Measurements from ENCODE around the gene ATP6V1F.

Gene ATP6V1F

DNA sequence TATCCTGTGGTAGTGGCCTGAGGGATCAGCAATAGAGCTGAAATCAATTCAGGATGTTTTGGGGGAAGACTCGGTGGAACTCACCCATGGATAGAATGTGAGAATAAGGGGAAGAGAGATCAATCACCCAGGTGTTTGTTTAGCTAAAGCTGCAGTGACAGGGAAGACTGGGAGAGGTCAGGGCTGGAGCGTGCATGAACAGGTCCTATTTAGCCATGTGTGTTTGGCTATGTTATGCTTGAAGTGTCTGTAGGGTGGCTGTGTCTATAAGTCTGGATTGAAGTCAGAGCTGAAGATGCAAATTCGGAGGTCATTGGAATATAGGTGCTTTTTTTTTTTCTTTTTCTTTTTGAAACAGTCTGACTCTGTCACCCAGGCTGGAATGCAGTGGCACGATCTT, 4.6 kb downstream of the ATP6V1F start:
- peaks cover 5% of the 10 kb centered on the region for H3K36me3 Mint-ChIP-seq
- H3K9me3 Mint-ChIP-seq (ENCODE audit: low read depth), result no peaks in the 10 kb centered on the region
- H3K4me3 Mint-ChIP-seq, result no peak overlapping the region
- H3K4me1 Mint-ChIP-seq (ENCODE audit: low read depth), result peaks cover 29% of the 10 kb centered on the region
- H3K27me3 Mint-ChIP-seq, result no peaks in the 10 kb centered on the region
- H3K27ac Mint-ChIP-seq, result no peak overlapping the region

DNA sequence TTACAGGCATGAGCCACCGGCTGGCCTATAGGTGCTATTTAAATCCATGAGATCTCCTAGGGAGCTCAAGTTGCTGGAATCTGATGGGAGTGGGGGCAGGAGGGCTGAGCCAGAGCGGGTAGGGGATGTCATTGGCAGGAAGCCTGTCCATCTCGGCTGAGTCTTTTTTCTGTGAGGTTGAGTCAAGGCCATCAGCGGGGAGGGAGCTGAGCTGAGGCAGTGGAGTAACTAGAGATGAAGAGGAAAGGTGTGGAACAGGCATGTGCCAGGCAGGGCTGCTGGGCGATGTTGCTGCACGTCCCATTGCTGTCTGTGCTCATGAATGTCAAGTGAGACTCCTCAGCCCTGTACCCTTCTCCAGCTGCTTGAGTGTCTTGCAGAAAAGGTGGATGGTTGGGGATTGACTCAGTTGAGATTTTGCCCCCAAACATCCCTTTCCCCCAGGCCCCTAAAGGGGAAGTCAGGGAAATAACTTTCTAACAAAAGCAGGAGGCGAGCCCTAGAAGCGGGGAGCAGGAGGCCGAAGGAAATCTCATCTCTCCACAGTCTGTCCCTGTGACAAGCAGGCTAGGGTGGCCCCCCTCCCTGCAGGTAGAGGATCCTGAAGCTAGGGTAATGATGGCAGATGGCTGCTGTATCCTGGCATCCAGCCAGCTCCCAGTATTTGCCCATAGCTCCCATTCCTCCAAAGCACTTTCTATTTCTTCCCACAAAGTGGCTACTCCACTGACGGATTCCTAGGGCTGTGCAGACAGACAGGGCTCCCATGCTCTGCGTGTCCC, 5.4 kb downstream of the ATP6V1F start:
- Mint-ChIP-seq H3K27me3 (no peaks in the 10 kb centered on the region), H3K27ac (no peak overlapping the region), H3K36me3 (peaks cover 5% of the 10 kb centered on the region), H3K4me1 (ENCODE audit: low read depth) (peaks cover 26% of the 10 kb centered on the region), H3K4me3 (peak overlapping the region; percentile 38), H3K9me3 (ENCODE audit: low read depth) (no peaks in the 10 kb centered on the region)

DNA sequence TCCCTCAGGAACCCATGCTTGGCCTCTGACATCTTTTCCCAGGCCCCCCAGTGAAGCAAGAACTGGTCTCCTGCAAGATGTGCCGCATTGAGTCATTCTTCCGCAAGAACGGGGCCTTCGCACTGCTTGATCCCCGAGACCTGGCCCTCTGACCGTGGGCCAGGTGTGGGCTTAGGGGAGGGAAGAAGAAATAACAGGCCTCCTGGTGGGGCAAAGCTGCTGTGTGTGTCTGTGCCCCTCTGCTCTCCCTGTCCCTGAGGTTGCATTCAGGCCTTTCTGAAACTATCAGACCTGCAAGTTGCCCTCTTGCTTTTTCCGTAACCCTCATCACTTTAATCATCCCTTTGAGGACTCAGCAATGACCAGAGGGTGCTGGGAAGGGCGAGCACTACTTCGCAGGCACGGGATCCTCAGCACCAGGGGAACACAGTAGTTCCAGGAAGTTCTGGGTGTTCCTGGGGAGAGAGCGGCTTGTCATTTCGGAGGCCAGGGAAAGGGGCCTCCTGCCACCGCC, 6.0 kb downstream of the ATP6V1F start:
- Mint-ChIP-seq H3K27ac (no peak overlapping the region), H3K4me3 (peak overlapping the region; percentile 63), H3K27me3 (no peaks in the 10 kb centered on the region), H3K9me3 (ENCODE audit: low read depth) (no peaks in the 10 kb centered on the region), H3K36me3 (peaks cover 5% of the 10 kb centered on the region), H3K4me1 (ENCODE audit: low read depth) (peaks cover 23% of the 10 kb centered on the region)

DNA sequence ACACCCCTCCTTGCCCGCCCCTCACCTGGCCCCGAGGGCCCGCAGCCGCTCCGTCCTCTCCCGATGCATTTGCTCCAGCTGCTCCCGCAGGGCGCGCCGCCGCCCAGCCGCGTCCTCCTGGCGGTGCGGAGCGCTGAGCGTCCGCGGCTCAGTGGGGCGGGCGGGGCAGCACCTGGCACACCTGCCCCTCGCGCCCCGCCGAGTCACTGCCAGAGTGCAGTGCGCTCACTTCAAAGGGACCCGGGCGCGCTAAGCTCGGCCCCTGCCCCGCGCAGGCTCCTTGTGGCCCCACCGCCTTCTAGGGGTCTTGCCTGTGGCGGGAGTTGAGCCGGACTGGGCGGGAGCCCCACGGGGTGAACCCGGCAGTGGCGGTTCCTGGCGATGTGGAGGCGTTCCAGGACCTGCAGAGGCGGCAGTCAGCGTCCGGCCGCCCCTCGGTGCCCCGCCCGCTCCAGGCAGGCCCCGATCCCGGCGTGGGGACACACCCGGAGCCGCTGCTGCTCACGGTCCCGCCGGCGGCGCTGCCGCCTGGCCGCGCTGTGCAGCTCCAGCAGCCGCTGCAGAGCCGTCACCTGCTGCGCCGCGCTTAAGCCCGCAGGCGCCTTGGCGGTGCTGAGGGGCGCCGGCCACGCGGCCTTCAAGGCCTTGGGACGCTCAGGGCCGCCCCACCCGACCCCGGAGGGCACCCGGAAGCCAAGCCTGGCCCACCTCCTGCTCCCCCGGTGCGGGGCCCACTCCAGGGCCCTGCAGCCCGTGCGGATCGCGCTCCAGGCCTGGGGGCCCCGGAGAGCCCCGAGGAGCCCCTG, 6.7 kb downstream of the ATP6V1F start:
- H3K27me3 Mint-ChIP-seq, result no peaks in the 10 kb centered on the region
- peaks cover 5% of the 10 kb centered on the region for H3K36me3 Mint-ChIP-seq
- no peak overlapping the region for H3K27ac Mint-ChIP-seq
- H3K4me3 Mint-ChIP-seq, result peak overlapping the region; percentile 63
- peaks cover 20% of the 10 kb centered on the region for H3K4me1 Mint-ChIP-seq (ENCODE audit: low read depth)
- H3K9me3 Mint-ChIP-seq (ENCODE audit: low read depth), result no peaks in the 10 kb centered on the region

DNA sequence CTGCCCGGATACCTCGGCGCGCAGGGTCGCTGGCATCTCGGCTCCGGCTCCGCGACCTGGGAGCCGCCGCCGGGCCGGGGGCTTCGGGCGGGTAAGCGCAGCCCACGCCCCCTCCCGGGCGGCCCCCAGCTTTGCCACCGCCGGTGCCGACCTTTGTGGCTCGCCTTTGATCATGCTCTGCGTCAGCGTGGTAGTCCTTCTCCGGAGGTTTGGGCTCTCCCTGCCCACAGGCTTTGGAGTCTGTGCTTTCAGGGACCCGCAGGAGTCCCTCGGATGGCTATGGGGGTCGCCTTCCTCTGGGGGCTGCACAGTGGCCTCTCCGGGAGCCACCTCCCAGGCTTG, 7.3 kb downstream of the ATP6V1F start:
- Mint-ChIP-seq H3K9me3 (ENCODE audit: low read depth) (no peaks in the 10 kb centered on the region), H3K27me3 (no peaks in the 10 kb centered on the region), H3K4me1 (ENCODE audit: low read depth) (peaks cover 16% of the 10 kb centered on the region), H3K36me3 (peaks cover 5% of the 10 kb centered on the region), H3K4me3 (peak overlapping the region; percentile 84), H3K27ac (no peak overlapping the region)

DNA sequence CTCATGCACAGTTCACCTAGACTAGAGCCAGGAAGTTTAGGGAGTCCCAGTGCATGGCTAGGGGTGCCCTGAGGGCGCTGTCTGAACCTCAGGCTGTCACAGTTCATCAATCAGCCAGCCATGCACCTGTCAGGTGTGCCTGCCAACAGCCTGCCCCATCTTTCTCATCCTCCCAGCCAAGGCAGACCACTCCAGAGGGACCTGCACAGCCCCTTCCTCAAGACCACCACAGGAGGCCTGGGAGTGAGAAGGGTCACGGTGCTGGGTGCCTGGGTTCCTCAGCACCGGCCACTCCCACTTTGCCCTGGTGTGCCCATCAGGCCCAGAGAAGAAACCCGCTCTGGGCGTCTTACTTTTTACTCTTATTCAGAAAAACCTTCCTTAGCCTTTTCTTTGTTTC, 8.4 kb downstream of the ATP6V1F start:
- H3K27ac Mint-ChIP-seq, result no peak overlapping the region
- peaks cover 8% of the 10 kb centered on the region for H3K4me1 Mint-ChIP-seq (ENCODE audit: low read depth)
- H3K9me3 Mint-ChIP-seq (ENCODE audit: low read depth), result no peaks in the 10 kb centered on the region
- no peaks in the 10 kb centered on the region for H3K27me3 Mint-ChIP-seq
- peak overlapping the region; percentile 84 for H3K4me3 Mint-ChIP-seq
- no peaks in the 10 kb centered on the region for H3K36me3 Mint-ChIP-seq

DNA sequence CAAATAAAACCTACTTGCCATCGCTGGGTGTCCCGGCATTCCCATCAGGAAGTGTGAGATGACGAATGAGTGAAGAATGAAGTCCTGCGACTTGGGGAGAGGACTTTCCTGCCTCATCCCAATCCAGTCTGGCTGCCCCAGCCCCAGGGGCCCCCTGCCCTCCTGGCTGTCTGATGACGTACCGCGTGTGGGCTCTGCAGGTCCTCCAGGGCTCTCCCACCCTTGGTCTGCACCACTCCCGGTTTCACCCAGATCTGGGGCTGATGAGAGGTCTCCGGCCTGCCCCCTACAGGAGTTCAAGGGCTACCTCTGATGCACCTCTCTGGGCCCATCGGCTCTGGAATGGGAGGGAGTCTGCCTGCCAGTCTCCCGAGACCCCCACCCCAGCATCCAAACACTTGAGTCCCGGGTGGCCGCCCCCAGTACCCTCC, 9.8 kb downstream of the ATP6V1F start:
- Mint-ChIP-seq H3K27me3 (no peaks in the 10 kb centered on the region), H3K27ac (no peak overlapping the region), H3K4me3 (no peak overlapping the region)

DNA sequence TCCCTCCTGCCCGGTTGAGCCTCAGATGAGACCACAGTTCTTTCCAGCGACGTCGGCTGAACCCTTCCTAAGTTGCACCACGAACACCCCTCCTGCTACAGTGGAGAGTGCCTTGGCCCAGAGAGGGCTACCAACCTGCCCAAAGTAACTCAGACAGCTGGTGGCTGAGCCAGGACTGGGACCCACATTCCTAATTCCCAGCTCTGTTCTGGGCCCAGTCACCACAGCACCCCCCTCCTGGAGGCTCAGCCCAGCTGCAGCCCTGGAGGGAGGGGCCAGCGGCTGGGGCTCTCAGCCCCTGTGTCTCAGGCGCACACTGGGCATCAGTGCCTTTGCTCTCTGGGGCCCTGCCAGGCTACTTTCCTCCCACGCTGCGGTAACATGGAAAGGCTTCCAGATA, 10.6 kb downstream of the ATP6V1F start:
- H3K27ac Mint-ChIP-seq, result no peak overlapping the region
- H3K36me3 Mint-ChIP-seq, result no peaks in the 10 kb centered on the region
- no peaks in the 10 kb centered on the region for H3K9me3 Mint-ChIP-seq (ENCODE audit: low read depth)
- H3K27me3 Mint-ChIP-seq, result no peaks in the 10 kb centered on the region
- H3K4me1 Mint-ChIP-seq (ENCODE audit: low read depth), result peaks cover 9% of the 10 kb centered on the region
- no peak overlapping the region for H3K4me3 Mint-ChIP-seq

More for the DNA sequence above, 9.8 kb downstream of the ATP6V1F start:
- no peaks in the 10 kb centered on the region for H3K9me3 Mint-ChIP-seq (ENCODE audit: low read depth)
- peaks cover 9% of the 10 kb centered on the region for H3K4me1 Mint-ChIP-seq (ENCODE audit: low read depth)
- H3K36me3 Mint-ChIP-seq, result no peaks in the 10 kb centered on the region

DNA sequence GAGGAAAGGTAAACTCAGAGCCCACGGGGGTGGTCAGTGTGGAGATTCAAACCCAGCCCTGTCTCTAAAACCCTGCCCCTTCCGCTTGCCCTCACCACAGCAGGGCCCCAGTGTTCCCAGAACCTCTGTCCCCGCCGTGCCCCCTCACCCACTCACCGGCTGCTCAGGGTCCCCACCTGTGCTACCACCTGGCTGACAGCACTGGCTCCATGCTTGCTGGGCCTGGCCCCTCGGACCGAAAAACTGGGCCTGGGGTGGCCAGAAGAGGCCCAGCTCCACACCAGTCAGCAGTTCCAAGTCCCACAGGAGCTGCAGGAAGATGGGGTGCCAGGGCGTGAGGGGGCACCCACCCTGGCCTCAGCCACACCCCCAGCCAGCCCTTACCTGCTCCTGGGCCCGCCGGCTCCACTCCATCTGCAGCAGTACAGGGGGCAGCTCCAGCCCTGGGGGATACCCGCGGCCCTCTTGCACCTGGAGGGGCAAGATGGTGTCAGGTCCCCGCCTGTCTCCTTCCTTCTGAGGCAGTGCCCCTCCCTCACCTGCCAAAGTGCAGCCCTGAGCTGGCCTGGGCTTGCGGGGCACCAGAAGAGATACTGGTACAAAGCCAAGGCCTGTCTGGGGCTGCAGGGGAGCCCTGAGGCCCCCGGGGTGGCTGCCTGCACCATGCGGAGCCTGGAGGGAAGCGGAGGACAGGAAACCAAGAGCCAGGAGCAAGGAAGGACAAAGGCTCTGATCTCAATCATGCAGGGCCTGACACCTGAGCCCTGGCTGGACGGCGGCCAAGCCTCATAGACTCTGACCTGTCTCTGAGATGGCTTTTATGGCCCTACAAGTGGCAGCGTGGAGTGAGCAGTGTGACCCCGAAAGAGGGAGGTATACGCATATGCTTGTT, 11.7 kb downstream of the ATP6V1F start:
- Mint-ChIP-seq H3K9me3 (ENCODE audit: low read depth) (no peaks in the 10 kb centered on the region), H3K4me3 (no peak overlapping the region), H3K36me3 (no peaks in the 10 kb centered on the region), H3K27me3 (no peaks in the 10 kb centered on the region), H3K27ac (no peak overlapping the region), H3K4me1 (ENCODE audit: low read depth) (peaks cover 9% of the 10 kb centered on the region)

DNA sequence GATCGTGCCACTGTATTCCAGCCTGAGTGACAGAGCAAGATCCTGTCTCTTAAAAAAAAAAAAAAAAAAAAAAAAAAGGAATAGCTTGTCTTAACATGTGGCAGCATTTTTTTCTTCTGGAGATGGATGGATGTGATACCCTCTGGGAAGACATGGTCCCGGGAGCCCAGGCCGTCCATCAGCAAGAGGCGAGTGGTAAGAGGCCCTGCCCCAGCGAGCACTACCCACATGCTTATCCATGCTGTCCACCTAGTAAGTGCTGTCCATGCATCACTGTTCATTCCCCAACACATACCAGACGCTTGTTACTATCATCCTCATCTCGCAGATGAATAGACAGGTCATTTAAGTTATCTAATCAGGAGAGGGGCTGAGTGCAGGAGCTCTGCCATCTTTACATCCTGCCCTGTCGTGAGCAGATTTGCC, 12.9 kb downstream of the ATP6V1F start:
- H3K27ac Mint-ChIP-seq, result no peak overlapping the region
- no peaks in the 10 kb centered on the region for H3K27me3 Mint-ChIP-seq
- H3K4me1 Mint-ChIP-seq (ENCODE audit: low read depth), result peaks cover 4% of the 10 kb centered on the region
- H3K36me3 Mint-ChIP-seq, result no peaks in the 10 kb centered on the region
- H3K4me3 Mint-ChIP-seq, result no peak overlapping the region
- H3K9me3 Mint-ChIP-seq (ENCODE audit: low read depth), result no peaks in the 10 kb centered on the region

DNA sequence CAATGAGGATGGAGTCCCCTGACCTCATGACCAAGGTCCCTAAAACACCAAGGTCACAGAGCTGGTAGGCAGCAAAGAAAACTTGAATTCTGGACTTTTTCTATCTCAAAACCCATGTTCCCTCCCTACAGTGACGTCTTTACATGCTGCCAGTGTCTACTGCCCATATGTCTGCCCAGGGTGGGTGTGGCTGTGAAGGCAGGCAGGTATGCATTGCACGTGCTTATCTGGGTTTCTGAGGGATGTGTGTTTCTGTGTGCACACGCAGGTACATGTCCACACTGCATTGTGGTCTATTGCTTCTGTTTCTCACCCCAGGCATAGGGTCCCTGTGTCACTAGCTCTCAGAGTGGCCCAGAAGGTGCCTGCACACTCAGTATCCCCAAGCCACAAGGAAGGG, 13.5 kb downstream of the ATP6V1F start:
- Mint-ChIP-seq H3K27me3 (peaks cover 2% of the 10 kb centered on the region), H3K27ac (no peak overlapping the region), H3K9me3 (ENCODE audit: low read depth) (no peaks in the 10 kb centered on the region)

DNA sequence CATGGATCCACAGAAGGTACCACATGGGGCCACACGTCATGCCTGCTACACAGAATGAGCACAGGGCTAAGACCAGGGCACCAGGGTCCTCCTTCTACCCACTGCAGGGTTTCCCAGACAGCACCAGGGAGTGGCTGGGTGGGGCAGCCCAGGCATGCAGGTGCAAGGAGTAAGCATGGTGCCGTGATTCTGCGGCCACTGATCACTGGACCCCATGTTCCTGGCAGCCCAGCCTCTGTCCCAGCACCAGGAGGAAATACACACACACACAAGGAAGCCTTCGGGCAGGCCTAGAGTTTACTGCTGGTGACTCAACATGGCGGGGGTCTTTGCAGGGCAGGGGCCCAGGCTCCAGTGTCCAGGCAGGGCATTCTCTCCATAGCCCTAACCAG, 13.9 kb downstream of the ATP6V1F start:
- H3K27me3 Mint-ChIP-seq, result peaks cover 2% of the 10 kb centered on the region
- H3K36me3 Mint-ChIP-seq, result no peaks in the 10 kb centered on the region
- no peaks in the 10 kb centered on the region for H3K9me3 Mint-ChIP-seq (ENCODE audit: low read depth)
- H3K27ac Mint-ChIP-seq, result no peak overlapping the region
- no peak overlapping the region for H3K4me3 Mint-ChIP-seq
- peaks cover 4% of the 10 kb centered on the region for H3K4me1 Mint-ChIP-seq (ENCODE audit: low read depth)

More for the DNA sequence above, 13.5 kb downstream of the ATP6V1F start:
- Mint-ChIP-seq H3K36me3 (no peaks in the 10 kb centered on the region), H3K4me1 (ENCODE audit: low read depth) (peaks cover 4% of the 10 kb centered on the region), H3K4me3 (no peak overlapping the region)

DNA sequence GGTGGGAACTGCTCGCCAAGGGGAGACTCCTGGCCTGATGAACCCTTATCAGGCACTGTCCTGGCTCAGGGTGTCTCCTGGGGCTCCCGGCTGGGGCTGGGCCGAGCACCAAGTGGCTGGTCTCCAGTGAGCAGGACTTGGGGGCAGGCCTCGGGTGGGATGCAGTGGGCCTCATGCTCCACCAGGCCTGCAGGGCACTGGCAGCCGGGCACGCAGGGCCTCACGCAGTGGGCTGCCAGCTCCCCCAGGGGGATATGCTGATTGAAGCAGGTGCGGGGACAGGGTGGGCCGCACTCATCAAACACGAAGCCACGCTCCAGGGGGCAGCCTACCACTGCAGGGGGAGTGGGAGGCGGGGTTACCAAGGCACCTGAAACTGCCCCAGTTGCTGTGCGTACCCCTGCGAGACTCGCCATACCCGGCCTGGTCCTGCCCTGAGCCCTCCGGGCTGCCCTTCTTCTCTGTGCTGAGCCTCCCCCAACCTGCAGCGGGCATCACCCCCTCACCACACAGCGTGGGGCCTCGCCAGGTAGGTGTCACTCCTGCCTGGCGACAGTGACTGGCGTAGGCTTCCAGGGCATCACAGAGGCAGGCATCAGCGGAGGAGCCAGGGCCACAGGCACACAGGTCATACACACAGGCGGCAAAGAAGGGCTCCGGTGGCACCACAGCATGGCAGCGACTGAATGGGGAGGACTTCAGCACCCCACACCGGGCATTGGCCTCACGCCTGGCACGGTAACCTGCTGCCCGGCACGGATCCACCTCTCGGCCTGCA, 14.5 kb downstream of the ATP6V1F start:
- no peaks in the 10 kb centered on the region for H3K36me3 Mint-ChIP-seq

DNA sequence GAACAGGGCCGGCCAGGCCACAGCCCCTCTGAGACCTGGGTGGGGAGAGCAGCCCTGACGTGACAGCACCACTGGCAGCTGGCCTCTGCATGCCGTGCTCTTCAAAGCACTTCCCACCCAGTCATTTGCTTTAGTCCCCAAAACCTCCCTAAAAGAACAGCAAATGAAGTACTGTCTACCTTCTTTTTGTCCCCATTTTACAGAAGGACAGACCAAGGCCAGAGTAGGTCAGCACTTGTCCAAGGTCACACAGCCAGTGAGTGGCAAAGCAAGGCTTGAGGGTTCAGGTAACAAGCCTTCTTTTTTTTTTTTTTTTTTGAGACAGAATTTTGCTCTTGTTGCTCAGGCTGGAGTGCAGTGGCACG, 15.1 kb downstream of the ATP6V1F start:
- Mint-ChIP-seq H3K4me1 (ENCODE audit: low read depth) (peaks cover 4% of the 10 kb centered on the region), H3K27ac (no peak overlapping the region), H3K9me3 (ENCODE audit: low read depth) (no peaks in the 10 kb centered on the region), H3K36me3 (no peaks in the 10 kb centered on the region), H3K4me3 (no peak overlapping the region), H3K27me3 (peaks cover 2% of the 10 kb centered on the region)

More for the DNA sequence above, 14.5 kb downstream of the ATP6V1F start:
- Mint-ChIP-seq H3K4me1 (ENCODE audit: low read depth) (peaks cover 4% of the 10 kb centered on the region), H3K27me3 (peaks cover 2% of the 10 kb centered on the region), H3K9me3 (ENCODE audit: low read depth) (no peaks in the 10 kb centered on the region), H3K4me3 (no peak overlapping the region), H3K27ac (no peak overlapping the region)

Measured in activated naive CD8-positive, alpha-beta T cell (primary cell).